CD4-positive, alpha-beta T cell treated with Interferon gamma for 1 hour (primary cell): ENCODE data around the gene VPS18.
"Not testable (repeated sequence)": the region's sequence is repeated elsewhere in the genome, so short reads cannot be mapped to it uniquely, and the experiment has no call there.

Source experiments
- DNase-seq: peaks from one replicate; pipeline ENCODE4 v3.0.0-alpha.2; 2020

Gene VPS18, protein sequence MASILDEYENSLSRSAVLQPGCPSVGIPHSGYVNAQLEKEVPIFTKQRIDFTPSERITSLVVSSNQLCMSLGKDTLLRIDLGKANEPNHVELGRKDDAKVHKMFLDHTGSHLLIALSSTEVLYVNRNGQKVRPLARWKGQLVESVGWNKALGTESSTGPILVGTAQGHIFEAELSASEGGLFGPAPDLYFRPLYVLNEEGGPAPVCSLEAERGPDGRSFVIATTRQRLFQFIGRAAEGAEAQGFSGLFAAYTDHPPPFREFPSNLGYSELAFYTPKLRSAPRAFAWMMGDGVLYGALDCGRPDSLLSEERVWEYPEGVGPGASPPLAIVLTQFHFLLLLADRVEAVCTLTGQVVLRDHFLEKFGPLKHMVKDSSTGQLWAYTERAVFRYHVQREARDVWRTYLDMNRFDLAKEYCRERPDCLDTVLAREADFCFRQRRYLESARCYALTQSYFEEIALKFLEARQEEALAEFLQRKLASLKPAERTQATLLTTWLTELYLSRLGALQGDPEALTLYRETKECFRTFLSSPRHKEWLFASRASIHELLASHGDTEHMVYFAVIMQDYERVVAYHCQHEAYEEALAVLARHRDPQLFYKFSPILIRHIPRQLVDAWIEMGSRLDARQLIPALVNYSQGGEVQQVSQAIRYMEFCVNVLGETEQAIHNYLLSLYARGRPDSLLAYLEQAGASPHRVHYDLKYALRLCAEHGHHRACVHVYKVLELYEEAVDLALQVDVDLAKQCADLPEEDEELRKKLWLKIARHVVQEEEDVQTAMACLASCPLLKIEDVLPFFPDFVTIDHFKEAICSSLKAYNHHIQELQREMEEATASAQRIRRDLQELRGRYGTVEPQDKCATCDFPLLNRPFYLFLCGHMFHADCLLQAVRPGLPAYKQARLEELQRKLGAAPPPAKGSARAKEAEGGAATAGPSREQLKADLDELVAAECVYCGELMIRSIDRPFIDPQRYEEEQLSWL

DNA sequence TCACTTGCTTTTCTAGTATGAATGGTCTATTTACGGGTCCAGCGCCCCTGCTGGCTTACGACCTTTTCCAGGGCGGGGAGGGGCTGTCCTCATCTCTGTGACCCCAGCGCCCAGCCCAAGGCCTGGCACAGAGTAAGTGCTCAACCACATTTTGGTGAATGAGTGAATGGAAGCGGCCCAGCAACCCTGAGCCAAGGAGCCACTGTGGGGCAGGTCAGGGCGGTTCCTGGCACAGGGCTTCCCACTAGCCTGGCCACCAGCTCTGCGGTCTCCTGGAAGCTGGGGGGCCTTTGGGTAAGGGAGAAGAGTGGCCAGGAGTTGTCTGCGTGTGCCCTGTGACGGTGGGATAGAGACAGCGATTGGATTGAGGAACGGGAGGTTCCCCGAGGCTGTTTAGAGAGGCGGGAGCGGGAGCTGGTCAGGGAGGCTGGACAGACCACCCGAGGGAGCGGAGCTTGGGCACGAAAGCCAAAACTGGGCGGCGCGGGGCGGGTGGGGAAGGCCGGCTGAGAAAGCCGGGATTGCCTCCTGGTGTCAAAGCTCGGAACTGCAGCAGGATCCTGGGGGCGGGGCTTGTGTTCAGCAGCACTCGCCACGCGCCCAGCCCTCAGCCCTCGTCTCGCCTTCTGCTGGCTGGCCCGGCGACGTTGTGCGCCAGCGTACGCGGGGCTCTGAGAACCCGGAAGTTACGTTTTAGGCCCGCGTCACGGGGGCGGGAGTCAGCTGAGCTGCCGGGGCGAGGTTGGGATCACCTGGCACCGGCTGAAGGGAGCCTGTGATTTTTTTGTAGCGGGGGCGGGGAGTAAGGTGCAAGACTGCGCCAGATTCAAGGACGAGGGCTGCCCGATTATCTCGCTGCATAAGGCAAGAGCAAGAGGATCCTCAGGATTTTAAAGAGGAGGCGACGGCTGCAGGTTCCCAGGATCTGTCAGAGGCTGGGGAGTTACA lies at the start of gene VPS18:
TSS of gene VPS18 (plus strand) at position 718 of the 948 bp plus-strand sequence. CDS start 319 bp downstream, outside the sequence.
- peak; percentile 97 for DNase-seq

DNA sequence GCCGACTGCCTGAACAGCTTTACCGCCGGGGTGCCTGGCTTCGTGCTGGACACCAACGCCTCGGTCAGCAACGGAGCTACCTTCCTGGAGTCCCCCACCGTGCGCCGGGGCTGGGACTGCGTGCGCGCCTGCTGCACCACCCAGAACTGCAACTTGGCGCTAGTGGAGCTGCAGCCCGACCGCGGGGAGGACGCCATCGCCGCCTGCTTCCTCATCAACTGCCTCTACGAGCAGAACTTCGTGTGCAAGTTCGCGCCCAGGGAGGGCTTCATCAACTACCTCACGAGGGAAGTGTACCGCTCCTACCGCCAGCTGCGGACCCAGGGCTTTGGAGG lies 49.6 kb upstream of the VPS18 start:
- DNase-seq: peak; percentile 19

DNA sequence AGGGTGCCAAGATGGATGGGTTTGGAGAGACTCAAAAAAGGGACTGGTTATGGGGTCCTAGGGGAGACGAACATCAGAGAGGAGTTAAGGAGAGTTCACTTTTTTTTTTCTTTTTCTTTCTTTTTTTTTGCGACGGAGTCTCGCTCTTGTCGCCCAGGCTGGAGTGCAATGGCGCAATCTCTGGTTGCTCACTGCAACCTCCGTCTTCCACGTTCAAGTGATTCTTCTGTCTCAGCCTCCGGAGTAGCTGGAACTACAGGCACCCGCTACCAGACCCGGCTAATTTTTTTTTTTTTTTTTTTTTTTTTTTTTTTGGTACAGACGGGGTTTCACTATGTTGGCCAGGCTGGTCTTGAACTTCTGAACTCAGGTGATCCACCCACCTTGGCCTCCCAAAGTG lies 49.2 kb upstream of the VPS18 start:
- no peak for DNase-seq

DNA sequence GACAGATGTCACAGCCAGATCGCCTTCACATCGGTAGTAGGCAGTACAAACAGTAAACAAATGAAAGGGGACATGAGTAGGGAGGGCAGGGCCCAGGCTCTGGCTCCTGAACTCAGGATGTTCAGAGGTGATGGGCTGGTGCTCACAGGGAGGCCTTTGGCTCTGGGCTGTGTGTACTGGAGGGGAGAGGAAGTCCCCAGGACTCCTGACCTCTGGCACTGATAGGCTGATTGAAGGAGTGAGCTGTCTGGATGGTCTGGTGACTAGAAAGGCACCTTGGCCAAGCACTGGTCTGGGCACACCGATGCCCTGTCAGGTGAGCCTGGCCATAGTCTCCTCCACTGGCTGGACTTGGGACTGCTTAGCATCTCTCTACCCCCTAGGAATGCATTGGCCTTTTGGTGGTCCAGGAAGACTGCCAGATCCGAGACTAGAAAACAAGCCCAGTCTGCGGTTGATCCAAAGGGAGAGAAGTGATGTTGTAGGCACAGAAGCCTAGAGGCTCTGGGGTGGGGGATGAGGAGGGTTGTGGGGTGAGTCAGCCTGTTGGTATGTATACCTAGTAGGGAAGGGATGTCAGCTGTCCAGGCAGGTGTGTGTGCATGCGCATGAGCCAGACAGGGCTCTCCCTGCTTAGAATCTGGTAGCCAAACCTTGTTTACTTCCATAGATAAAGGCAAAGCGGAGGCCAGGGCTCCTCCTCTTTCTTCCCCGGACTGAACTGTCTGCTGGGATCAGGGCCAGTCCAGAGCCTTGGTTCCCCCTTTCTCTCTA lies 48.6 kb upstream of the VPS18 start:
- DNase-seq: no peak

DNA sequence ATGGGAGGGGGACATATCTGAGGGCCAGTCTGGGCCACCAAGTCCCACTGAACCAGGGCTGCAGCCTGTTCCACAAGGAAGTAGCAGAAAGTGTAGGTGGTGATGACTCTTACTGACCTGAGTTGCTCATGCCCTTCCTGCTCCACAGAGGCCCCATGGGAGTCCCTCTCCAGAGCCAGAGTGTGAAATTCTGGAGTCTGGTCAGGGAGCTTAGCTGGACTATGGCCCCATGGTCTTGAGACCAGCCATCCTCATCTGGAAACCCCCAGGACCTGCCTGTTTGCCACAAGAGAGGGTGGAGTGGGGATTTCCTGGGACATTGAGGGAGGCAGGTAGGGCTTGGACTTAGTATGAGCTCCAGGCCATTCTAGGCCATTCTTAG lies 47.4 kb upstream of the VPS18 start:
- DNase-seq: no peak

DNA sequence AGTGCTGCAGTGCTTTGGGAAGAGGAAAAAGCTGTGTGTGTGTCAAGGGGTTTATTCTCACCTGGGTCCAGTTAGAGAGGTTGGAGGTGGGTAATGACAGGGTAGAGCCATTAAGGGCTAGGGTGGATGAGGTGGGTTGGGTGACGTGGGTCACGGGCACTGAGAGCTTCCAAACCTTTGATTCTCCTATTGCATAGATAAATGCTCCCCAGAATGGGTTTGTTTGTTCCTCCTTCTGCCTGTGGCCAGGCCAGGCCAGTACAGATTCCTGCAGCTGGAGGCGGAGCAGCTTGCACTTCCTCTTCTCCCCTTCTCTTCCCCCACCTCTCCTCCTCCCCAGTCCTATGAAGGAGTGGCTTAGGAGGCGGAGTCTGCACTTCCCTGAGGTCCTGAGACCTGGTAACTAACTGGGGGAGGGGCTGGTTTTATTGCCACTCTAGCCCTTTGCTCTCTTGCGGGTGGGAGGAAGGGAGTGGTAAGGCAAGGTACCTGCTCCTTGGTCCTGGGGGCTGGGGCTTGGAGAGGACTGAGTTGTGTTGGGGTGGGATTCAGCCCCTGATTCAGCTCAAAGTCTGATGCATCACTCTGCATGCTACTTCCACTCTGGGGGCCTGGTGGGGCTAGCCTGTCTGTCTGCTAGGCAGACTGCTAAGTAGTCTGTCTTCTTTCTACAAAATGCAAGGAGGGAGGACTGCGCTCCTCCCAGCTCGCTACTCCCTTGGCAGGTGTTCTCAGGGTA lies 46.9 kb upstream of the VPS18 start:
- DNase-seq: peak; percentile 62

DNA sequence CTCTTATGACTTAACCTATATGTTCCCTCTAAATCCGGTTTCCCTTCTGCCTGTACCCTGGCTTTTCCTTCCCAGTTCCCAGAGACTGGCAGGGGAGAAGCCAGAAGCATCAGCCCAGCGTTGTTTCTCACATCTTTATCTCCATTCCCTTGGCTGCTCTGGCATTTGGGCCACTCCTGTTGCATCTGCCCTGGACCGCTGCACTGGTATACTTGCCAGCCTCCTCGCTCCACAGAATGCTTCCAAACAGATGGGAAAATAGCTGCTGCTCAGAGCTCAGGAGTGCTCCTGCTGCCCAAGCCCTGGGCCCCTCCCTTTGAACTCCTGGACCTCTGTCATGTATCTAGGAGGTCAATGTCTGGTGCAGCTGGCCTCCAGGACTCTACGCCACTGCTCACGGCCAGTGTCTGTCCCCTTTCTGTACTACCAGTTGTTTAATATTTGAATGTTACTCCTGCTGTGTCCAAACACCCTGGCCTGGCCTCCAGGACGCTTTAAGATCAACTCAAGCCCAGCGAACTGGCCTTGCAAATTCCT lies 43.6 kb upstream of the VPS18 start:
- no peak for DNase-seq

DNA sequence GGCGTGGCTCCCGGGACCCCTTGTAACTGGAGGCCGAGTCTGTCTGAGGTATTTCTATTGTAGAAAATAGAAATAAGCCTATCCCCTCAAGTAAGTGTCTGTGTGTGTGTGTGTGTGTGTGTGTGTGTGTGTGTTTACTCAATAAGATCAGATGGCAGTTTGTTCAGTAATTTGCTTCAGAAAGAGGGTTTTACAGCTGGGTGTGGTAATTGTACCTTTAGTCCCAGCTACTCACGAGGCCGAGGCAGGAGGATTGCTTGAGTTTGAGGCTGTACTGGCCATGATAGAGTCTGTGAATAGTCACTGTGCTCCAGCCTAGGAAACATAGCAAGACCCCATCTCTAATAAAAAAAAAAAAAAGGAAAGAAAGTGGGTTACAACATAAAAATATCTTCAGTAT lies 41.7 kb upstream of the VPS18 start:
- no peak for DNase-seq

DNA sequence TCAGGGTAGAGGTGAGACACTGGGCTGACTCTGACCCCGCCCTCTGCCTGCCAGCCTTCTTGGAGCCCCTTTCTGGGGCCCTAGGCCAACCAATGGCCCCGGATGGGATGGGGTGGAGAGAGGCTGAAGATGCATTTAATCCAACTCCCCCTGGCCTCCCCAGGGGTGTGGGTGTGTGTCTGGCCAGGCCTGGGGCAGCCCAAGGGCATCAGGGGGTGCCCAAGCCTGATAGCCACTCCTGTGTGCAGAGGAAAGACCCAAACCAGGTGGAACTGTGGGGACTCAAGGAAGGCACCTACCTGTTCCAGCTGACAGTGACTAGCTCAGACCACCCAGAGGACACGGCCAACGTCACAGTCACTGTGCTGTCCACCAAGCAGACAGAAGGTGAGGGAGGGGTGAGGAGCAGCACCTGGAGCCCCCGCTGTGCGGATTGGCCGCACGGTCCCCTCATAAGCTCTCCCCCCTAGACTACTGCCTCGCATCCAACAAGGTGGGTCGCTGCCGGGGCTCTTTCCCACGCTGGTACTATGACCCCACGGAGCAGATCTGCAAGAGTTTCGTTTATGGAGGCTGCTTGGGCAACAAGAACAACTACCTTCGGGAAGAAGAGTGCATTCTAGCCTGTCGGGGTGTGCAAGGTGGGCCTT lies 40.9 kb upstream of the VPS18 start:
- DNase-seq: no peak

DNA sequence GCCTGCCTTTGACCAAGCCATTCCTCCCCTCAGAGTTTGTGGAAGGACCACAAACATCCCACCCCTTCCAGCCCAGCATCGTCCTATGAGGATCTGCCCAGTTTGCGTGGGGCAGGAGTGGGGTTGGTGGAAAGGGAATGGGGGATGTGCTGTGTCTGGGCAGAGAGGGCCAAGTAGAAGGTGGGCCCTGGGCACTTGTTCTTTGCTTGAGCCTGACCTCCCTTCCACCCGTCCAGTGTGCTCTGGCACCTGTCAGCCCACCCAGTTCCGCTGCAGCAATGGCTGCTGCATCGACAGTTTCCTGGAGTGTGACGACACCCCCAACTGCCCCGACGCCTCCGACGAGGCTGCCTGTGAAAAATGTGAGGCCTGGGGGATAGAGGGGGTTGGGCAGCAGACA lies 40.1 kb upstream of the VPS18 start:
- no peak for DNase-seq

DNA sequence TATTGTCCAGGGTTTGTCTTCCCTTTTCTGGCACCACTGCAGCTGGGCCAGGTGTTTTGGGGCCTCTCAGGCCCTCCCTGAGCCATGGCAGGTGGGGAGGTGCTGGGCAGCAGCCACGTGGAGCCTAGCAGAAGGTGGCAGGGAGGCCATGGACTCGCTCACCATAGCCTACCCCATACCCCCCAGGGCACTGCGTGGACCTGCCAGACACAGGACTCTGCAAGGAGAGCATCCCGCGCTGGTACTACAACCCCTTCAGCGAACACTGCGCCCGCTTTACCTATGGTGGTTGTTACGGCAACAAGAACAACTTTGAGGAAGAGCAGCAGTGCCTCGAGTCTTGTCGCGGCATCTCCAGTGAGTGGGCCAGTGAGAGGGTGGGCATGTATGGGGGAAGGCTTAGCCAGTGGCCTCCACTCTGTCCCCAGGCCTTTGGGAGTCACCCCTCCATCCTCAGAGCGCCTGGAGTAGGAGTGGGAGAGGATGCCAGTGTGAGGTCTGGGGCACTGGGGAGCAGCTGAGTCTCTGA lies 38.5 kb upstream of the VPS18 start:
- DNase-seq: no peak

DNA sequence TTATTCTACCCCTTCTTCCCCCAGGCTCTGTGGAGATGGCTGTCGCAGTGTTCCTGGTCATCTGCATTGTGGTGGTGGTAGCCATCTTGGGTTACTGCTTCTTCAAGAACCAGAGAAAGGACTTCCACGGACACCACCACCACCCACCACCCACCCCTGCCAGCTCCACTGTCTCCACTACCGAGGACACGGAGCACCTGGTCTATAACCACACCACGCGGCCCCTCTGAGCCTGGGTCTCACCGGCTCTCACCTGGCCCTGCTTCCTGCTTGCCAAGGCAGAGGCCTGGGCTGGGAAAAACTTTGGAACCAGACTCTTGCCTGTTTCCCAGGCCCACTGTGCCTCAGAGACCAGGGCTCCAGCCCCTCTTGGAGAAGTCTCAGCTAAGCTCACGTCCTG lies 37.5 kb upstream of the VPS18 start:
- no peak for DNase-seq

DNA sequence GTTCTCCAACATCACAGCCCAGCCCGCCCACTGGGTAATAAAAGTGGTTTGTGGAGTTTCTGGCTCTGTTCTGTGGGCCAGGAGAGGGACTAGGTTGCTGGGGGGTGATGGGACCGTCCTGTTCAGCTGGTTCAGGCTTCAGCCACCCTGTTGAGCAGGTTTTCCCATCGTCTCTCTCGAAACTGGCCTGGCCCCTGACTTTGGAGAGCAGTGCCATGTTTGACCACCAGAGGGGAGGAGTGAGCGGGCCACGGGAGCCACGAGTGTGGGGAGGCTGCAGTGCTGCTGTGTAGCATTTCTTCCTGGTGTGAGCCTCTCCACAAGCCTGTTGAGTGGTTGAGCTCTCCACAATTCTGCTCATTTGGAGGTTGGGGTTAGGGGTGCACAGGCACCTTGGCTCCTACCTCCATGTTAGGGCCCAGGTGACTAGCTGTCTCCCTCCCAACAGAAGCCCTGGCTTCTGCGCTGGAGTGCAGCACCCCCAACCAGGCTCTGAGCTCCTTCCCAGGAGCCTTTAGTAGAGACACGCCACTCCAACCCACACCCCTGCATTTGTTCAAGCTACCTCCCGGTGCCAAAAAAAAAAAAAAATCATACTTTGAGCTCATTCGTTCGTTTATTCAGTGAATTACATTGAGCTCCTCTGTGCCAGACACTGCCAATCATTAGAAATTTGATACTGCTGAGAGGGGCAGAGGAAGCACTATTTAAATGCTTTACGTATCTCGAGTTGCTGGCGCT lies 36.5 kb upstream of the VPS18 start:
- peak; percentile 71 for DNase-seq

DNA sequence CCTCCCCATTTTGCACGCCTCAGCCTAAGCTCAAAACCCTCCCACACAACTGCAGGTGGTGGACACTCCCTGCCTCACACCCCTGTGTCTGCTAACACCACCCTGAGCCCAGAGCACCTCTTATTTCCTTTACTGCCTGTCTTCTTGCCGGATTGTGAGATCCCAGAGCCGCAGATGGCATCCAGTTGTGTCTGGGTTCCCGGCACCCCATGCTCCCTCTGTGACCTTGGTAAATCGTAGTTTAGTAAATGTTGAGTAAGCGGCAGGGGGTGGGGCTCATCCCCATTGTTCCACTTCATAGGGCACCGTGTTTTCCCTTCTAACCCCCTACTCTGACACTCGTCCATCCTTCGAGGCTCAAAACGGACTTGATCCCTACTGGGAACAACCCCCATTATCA lies 35.5 kb upstream of the VPS18 start:
- no peak for DNase-seq

DNA sequence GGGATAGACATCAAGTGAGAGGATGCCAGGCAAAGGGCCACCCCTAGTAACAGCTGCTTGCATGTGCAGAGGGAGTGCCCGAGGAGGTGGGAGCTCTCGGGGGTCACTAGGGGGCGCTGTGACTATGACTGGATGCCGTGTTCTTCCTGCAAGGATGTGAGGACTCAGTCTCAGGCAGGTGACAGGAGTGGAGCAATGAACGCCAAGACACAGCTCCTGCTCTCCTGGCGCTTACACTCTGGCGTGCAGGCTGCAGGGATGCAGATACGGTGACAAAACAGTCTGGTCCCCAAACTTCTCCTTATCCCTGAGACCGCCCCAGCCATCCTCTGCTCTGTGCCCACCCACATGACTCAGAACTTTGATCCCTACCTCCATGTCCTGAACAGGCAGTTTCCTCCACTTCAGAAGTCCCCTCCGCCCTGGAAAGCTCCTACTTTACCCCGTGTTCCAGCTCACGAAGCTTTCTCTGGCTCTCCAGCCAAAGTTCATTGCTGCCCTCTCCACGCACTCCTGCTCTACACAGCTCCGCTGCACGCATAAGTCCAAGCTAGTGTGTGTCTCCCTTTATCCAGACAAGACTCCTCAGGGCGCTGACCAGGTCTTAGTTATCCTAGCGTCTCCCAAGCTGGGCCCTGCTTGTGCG lies 34.9 kb upstream of the VPS18 start:
- DNase-seq: peak; percentile 73

DNA sequence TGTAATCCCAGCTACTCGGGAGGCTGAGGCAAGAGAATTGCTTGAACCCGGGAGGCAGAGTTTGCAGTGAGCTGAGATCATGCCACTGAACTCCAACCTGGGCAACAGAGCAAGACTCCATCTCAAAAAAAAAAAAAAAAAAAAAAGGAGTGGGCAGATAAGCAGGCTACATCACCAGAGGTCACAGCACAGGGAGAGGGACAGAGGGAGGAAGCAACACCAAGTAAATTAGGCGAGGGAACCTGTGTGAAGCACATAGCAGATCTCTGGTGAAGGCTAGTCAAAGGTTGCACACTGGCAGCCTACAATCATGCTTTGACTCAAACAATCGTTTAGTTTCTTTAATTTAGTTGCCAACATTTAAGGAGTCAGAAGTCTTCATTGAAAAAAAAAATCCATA lies 33.1 kb upstream of the VPS18 start:
- not testable (repeated sequence) for DNase-seq

DNA sequence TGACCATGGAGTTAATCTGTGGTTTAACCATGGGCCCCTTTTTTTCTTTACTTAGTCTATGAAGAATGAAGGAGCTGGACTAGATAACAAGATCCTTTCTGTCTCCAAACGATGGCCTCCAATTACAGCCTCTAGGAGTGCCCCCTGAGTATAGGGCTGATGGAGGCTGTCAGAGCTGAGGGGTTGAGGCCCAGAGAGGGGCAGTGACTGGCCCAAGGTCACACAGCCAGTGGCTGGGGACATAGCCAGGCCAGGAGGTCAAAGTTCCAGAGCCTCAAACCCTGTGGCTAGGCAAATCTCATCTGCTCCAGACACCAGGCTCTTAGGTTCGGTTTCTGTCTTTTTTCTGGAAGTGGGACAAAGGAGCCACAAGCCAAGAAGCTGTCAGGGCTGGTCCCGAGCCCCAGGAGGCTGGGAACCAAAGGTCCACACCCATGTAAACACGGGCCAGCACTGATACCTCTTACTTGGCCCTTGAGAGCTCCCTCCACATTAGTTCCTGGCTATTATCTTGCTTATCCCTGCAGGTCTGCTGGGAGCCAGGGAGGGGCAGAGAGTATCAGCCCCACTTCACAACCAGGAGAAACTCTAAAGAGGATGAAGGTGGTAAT lies 30.5 kb upstream of the VPS18 start:
- DNase-seq: no peak

DNA sequence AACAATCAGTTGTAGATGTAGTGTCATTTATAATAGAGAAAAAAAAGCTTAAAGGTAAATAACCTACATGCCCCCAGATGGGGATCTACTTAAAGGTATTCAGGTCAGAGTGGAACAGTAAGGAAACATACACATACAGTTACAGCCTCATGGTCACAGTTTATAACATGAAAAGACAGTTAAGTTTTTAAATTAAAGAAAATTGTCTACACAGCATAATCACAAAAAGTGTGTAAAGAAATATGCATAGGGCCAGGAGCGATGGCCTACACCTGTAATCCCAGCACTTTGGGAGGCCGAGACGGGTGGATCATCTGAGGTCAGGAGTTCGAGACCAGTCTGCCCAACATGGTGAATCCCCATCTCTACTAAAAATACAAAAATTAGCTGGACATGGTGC lies 27.1 kb upstream of the VPS18 start:
- no peak for DNase-seq

DNA sequence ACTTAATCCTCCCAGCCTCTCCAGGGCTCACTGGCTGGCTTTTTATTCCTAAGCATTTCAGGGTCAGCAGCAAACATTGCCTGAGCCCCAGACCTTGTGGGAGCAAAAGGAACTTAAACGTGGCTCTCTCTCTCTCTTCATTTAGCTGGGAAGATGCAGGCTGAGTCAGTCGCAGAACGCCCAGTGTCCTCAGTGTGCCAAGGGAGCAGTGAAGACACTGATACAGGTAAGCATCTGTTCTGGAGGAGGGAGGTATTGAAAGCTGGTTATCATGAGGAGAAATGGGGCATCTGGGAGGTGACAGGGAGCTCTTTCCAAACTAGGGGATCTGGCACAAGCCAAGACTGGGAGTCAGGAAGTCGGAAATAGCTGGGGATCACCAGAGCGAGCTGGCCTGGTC lies 24.6 kb upstream of the VPS18 start:
- no peak for DNase-seq
